ENCODE results near the gene MAGI1.
"Not testable (repeated sequence)": the region's sequence is repeated elsewhere in the genome, so short reads cannot be mapped to it uniquely, and the experiment has no call there.

Gene MAGI1

GRCh38 chr3:66039590-66039887 is 821 bp upstream of the MAGI1 start:
- no peak for DNase-seq (ENCODE audit: low spot score)

- no peak for DNase-seq (ENCODE audit: low spot score)
Observed at GRCh38 chr3:66038384-66038725, 363 bp downstream of the MAGI1 start.

- peak; percentile 9 for DNase-seq (ENCODE audit: low spot score)
Observed at GRCh38 chr3:66037986-66038369, 740 bp downstream of the MAGI1 start.

- peak; percentile 63 for DNase-seq (ENCODE audit: low spot score)
Observed at GRCh38 chr3:66037330-66037985, 1.3 kb downstream of the MAGI1 start.

DNA sequence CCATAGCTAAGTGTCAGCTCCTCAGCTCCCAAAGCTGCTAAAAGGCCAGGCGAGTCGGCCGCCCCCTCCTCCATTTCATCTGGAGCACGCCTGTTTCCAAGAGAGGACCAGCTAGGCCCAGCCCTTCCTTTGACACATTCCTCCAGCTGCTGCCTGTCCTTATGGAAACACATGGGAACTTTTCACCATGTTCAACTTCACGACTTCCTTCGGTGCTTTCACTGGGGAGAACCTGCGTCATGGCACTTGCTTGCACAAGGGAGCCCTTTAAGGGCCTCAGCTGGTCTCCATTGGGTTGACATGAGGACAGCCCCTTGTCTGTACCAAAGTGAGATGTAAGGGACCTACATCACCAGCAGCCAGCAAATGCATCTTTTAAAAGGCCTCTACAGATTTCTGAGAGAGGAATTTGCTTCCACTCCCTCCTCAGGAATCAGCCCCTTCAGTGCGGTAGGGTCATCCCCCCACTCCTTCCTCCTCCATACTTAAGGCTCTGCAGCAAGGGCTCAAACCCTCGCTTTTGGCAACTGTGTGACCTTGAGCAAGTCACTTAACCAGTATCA is 2.1 kb downstream of the MAGI1 start:
- no peak for DNase-seq (ENCODE audit: low spot score)

GRCh38 chr3:66035763-66036477 is 2.8 kb downstream of the MAGI1 start:
- no peak for DNase-seq (ENCODE audit: low spot score)

GRCh38 chr3:66033241-66034138 is 5.2 kb downstream of the MAGI1 start:
- no peak for DNase-seq (ENCODE audit: low spot score)

DNA sequence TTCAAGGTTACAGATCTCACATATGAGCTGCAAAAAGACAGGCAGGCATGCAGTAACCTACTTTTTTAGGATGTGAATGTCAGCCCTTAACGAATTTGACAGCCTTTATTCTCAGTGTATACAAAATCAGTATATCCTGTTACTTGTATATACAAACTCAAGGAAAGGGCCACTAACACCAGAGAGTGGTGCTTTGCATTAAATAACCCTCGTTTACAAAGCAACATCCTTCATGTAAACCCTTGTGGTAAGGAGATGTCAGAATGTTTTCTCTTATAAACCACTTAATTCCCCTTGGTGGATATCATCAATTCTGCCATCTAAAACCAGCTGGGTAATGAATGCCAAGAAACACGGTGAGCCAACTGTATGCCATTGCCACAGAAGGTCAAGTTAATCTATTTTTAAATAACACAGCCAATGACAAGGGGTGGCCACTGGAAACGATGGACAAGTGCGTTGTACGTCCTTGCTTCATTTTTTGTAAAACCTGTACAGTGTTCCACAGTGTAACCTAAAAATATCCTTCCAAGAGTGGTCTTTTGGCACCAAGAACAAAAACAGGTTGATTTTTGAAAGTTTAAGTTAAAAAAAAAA is 7.5 kb downstream of the MAGI1 start:
- DNase-seq (ENCODE audit: low spot score) = no peak

DNA sequence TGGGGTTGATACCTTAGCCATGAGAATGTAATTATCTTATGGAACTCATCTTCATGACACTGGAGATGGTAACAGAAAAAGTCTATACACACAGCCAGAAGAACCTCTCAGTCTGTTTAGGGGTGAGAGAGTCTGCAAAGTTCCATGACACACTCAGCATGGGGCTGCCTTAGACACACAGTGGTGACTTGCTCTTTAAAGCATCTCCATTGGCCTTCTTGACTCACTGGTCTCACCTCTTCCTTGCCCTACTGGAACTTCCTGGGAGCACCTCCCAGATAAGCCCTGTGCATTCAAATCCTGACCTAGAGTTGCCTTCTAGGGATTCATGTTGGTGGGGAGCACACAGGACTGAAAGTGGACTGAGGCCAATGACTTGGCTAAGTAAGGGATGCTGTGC is 9.3 kb downstream of the MAGI1 start:
- no peak for DNase-seq (ENCODE audit: low spot score)

- no peak for DNase-seq (ENCODE audit: low spot score)
Observed at GRCh38 chr3:66029014-66029413, 9.7 kb downstream of the MAGI1 start.

DNA sequence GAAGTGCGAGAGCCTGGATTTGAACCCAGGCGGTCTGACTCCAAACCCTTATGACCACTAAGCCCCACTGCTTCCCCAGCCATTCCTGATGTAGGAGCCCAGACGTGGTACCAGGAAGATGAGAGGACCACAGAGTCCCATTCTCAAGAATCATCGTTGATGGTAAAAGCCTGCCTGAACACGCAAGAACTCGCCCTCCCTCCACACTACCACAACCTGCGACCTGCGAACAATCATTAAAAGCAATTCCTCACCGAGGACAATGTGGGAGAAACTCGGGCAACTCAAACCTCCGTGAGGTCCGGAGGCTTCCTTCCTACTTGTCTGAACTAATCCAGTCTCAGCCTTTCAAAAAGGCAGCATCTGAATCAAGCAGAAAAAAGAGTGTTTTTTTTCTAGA is 10.3 kb downstream of the MAGI1 start:
- no peak for DNase-seq (ENCODE audit: low spot score)

- not testable (repeated sequence) for DNase-seq (ENCODE audit: low spot score)
Observed at GRCh38 chr3:66027099-66027498, 11.6 kb downstream of the MAGI1 start.

GRCh38 chr3:66023738-66024385 is 14.9 kb downstream of the MAGI1 start:
- DNase-seq (ENCODE audit: low spot score) = no peak

GRCh38 chr3:66023229-66023628 is 15.5 kb downstream of the MAGI1 start:
- DNase-seq (ENCODE audit: low spot score) = no peak

DNA sequence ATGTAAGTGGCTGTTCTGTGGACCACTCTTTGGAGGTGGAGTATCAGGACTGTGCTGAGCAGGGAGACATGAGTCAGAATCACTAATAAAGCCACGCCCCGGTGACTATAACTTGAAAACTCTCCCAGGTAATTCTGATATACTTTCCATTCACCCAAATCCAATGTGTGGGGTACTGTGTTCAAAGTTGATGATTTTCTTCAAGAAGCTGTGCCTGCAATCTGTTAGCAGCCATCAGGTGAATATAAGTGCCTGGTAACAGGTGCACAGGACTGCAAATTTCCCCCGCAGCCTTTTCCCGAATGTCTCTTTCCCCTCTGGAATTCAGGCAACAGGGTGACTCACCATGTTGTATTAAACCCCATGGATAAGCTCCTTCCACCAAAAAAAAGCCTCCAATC is 17.0 kb downstream of the MAGI1 start:
- no peak for DNase-seq (ENCODE audit: low spot score)

GRCh38 chr3:66019896-66020295 is 18.8 kb downstream of the MAGI1 start:
- no peak for DNase-seq (ENCODE audit: low spot score)

DNA sequence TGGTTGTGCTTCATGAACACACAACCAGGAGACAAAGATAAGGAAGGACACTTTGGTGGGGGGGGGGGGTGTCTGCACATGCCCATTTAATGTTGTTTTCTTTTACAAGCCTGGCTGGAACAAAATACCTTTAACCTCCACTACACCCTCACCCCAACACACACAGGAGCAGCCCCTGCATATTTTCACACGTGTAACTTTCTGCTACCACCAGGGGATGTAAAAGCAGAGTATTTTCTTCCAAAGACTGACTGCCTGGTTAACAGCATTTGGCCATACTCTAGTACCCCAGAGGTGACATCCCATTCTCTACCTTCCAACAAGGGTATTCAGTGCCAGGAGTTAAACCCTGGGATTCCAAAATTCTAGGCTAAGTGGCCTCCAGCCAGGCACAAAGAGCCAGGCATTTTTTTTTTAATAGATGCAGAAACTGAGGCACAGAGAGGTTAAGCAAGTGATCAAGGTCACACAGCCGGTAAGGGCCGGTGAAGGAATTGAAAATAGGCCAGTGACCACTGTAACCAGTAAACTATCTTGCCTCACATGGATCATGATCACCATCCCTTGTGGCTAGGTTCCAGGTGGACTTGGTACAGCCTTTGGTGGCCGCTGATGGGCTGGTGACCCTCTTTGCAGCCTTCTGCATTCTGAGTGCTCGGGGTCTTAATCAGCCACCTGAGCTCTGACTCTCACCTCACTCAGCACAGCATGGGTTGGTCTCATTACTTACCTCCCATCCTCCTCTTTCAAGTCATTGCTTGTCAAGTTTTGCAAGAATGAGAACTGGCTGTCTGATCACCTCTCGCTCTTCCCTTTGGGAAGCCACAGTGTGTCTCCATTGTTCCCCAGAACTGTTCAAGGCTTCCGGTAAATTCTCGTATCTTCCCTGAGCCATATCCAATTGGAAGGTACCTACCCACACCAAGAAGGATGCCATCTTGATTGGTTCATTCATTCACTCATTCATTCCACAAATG is 20.4 kb downstream of the MAGI1 start:
- no peak for DNase-seq (ENCODE audit: low spot score)

GRCh38 chr3:66017591-66017990 is 21.1 kb downstream of the MAGI1 start:
- no peak for DNase-seq (ENCODE audit: low spot score)

- no peak for DNase-seq (ENCODE audit: low spot score)
Observed at GRCh38 chr3:66017084-66017483, 21.6 kb downstream of the MAGI1 start.

GRCh38 chr3:66015841-66016240 is 22.9 kb downstream of the MAGI1 start:
- DNase-seq (ENCODE audit: low spot score) = no peak

DNA sequence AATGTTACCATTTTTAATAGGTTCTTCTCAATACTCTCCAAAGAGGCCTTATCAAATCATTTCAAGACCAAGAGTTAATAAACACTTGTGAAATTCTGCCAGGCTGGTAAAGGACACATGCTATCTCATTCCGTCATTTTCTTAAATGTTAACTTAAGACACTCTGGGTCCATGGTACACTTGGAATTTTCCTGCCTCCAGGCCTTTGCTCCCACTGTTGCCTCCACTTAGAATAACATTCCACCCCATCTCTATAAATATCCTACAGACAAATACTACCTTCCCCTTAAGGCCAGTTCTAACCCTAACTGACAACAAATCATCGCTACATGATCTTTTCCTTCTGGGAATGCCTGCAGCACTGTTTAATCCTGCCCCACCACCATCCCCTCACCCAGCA is 24.1 kb downstream of the MAGI1 start:
- no peak for DNase-seq (ENCODE audit: low spot score)

Data from Ammon's horn (tissue), 1 donor.